ENCODE results near the gene MOV10.

Gene MOV10

DNA sequence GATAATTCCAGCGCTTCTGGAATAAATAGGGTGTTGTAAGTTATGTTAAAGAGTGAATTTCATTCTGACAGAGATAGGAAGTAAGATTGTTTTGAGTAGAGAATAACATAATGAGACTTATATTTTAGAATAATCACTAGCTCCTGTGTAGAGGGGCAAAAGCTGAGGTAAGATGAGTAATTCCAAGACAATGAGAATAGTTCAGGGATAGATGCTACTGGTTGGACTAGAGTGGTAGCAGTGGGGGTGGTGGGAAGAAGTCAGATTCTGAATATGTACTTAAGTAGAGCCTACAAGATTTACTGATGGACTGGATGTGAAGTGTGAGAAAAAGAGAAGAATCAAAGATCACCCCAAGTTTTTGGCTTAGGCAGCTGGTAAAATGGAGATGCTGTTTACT is 23.3 kb upstream of the MOV10 start:
- Histone ChIP-seq H2AFZ (ENCODE audit: low read length) (no peak overlapping the region), H2BK5ac (ENCODE audit: low read length) (no peak overlapping the region), H2BK12ac (ENCODE audit: low read length) (no peak overlapping the region), H4K8ac (ENCODE audit: low read depth, low read length) (no peak overlapping the region), H3K18ac (ENCODE audit: low read length) (no peak overlapping the region), H3K4me3 (ENCODE audit: low read length in 2 of 2) (no peak overlapping the region), H3K79me1 (ENCODE audit: low read depth, low read length) (no peaks in the 10 kb centered on the region), H2AK5ac (ENCODE audit: low read depth, low read length) (no peak overlapping the region), H4K91ac (ENCODE audit: low read depth, low read length, poor library complexity) (no peak overlapping the region), H3K9me3 (replicated peaks in 1 of 2; ENCODE audit: control insufficient read depth in 2 of 2, insufficient read depth in 1 of 2, low read depth in 1 of 2, low read length in 2 of 2) (peaks cover 0 to 5% of the 10 kb centered on the region in 2 donors), H3K27ac (replicated peaks; ENCODE audit: low read length) (no peak overlapping the region), H3K14ac (ENCODE audit: low read length) (no peak overlapping the region), H3K4me2 (ENCODE audit: insufficient read depth, low read length, poor library complexity, severe bottlenecking) (no peak overlapping the region), H3K23ac (ENCODE audit: low read depth, low read length, poor library complexity) (no peak overlapping the region), H3K9ac (ENCODE audit: low read depth, low read length, poor library complexity) (no peak overlapping the region), H3K27me3 (ENCODE audit: control insufficient read depth in 3 of 3, insufficient read depth in 3 of 3, low read depth in 1 of 3, low read length in 3 of 3) (no peaks in the 10 kb centered on the region), H2BK120ac (ENCODE audit: low read depth, low read length) (no peak overlapping the region), H3K36me3 (replicated peaks in 1 of 2; ENCODE audit: control insufficient read depth in 2 of 2, insufficient read depth in 2 of 2, low read length in 2 of 2) (peaks cover 4 to 100% of the 10 kb centered on the region in 2 donors), H3K4ac (ENCODE audit: low read length) (no peak overlapping the region), H2BK15ac (ENCODE audit: low read length) (no peak overlapping the region), H3K4me1 (ENCODE audit: control insufficient read depth in 2 of 2, insufficient read depth in 1 of 2, low read depth in 1 of 2, low read length in 2 of 2) (no peaks in the 10 kb centered on the region)
- no CpG with 5 or more reads among the region's 1 CpG for whole genome bisulfite sequencing, 2 donors (ENCODE audit: extremely low coverage in 2 of 2, insufficient read length in 2 of 2, insufficient replicate concordance in 1 of 2)
- DNase-seq (ENCODE audit: low spot score): no peak

DNA sequence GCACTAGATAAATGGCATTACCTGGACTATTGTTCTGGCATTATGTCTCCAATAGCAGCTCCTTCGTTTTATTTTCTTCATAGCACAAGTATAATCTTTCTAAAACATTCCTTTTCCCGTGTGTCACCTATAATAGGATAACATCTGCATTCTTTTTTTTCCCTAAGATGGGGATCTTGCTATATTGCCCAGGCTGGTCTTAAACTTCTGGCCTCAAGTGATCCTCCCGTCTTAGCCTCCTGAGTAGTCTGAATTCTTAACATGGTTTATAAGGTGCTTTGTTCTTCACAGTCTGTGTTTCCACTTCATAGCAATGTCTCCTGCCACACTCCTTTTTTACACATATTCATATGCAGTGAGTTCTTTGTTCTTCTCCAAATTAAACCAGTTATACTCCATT is 8.6 kb upstream of the MOV10 start:
- no peak overlapping the region for H3K4me3 ChIP-seq (ENCODE audit: low read length in 2 of 2)
- H3K23ac ChIP-seq (ENCODE audit: low read depth, low read length, poor library complexity): no peak overlapping the region
- no peak overlapping the region for H2AK5ac ChIP-seq (ENCODE audit: low read depth, low read length)
- H3K79me1 ChIP-seq (ENCODE audit: low read depth, low read length): no peaks in the 10 kb centered on the region
- no peak overlapping the region for H2BK120ac ChIP-seq (ENCODE audit: low read depth, low read length)
- H3K14ac ChIP-seq (ENCODE audit: low read length): no peak overlapping the region
- H3K27ac ChIP-seq (replicated peaks; ENCODE audit: low read length): no peak overlapping the region
- WGBS, 2 donors (ENCODE audit: extremely low coverage in 2 of 2, insufficient read length in 2 of 2, insufficient replicate concordance in 1 of 2): no CpG with 5 or more reads among the region's 3 CpGs
- H3K9me3 ChIP-seq (replicated peaks in 1 of 2; ENCODE audit: control insufficient read depth in 2 of 2, insufficient read depth in 1 of 2, low read depth in 1 of 2, low read length in 2 of 2): no peaks in the 10 kb centered on the region
- no peak overlapping the region for H2BK5ac ChIP-seq (ENCODE audit: low read length)
- no peak overlapping the region for H2BK15ac ChIP-seq (ENCODE audit: low read length)
- DNase-seq (ENCODE audit: low spot score): no peak
- H3K4me1 ChIP-seq (ENCODE audit: control insufficient read depth in 2 of 2, insufficient read depth in 1 of 2, low read depth in 1 of 2, low read length in 2 of 2): no peaks in the 10 kb centered on the region
- H3K27me3 ChIP-seq (ENCODE audit: control insufficient read depth in 3 of 3, insufficient read depth in 3 of 3, low read depth in 1 of 3, low read length in 3 of 3): no peaks in the 10 kb centered on the region
- H2AFZ ChIP-seq (ENCODE audit: low read length): no peak overlapping the region
- no peak overlapping the region for H3K9ac ChIP-seq (ENCODE audit: low read depth, low read length, poor library complexity)
- H3K18ac ChIP-seq (ENCODE audit: low read length): no peak overlapping the region
- H2BK12ac ChIP-seq (ENCODE audit: low read length): no peak overlapping the region
- H4K8ac ChIP-seq (ENCODE audit: low read depth, low read length): no peak overlapping the region
- no peak overlapping the region for H4K91ac ChIP-seq (ENCODE audit: low read depth, low read length, poor library complexity)
- H3K4ac ChIP-seq (ENCODE audit: low read length): no peak overlapping the region
- H3K36me3 ChIP-seq (replicated peaks in 1 of 2; ENCODE audit: control insufficient read depth in 2 of 2, insufficient read depth in 2 of 2, low read length in 2 of 2): peaks cover 11 to 94% of the 10 kb centered on the region in 2 donors
- no peak overlapping the region for H3K4me2 ChIP-seq (ENCODE audit: insufficient read depth, low read length, poor library complexity, severe bottlenecking)

DNA sequence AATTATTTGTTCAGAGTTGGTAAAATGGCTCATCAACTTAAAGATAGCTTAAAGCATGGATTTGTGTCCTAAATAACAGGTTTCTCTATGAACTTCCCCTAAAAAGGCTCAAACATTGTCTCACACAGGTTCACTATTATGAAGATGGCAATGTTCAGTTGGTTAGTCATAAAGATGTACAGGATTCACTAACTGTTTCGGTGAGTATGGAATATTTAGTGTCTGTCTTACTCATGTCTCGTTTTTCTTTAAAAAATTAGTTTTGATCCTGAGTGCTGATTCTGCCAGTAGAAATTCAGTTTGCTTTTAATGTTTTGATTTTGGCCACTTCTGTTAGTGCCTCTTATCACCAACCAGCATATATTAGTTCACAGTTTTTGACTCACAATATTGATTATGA is 7.5 kb upstream of the MOV10 start:
- Histone ChIP-seq H3K23ac (ENCODE audit: low read depth, low read length, poor library complexity) (no peak overlapping the region), H2BK120ac (ENCODE audit: low read depth, low read length) (no peak overlapping the region), H4K91ac (ENCODE audit: low read depth, low read length, poor library complexity) (no peak overlapping the region), H3K18ac (ENCODE audit: low read length) (no peak overlapping the region), H3K14ac (ENCODE audit: low read length) (no peak overlapping the region), H3K79me1 (ENCODE audit: low read depth, low read length) (no peaks in the 10 kb centered on the region), H3K27me3 (ENCODE audit: control insufficient read depth in 3 of 3, insufficient read depth in 3 of 3, low read depth in 1 of 3, low read length in 3 of 3) (no peaks in the 10 kb centered on the region), H3K4ac (ENCODE audit: low read length) (no peak overlapping the region), H2AK5ac (ENCODE audit: low read depth, low read length) (no peak overlapping the region), H2BK12ac (ENCODE audit: low read length) (no peak overlapping the region), H2BK15ac (ENCODE audit: low read length) (no peak overlapping the region), H2AFZ (ENCODE audit: low read length) (no peak overlapping the region), H3K36me3 (replicated peaks in 1 of 2; ENCODE audit: control insufficient read depth in 2 of 2, insufficient read depth in 2 of 2, low read length in 2 of 2) (peaks cover 6 to 93% of the 10 kb centered on the region in 2 donors), H3K27ac (replicated peaks; ENCODE audit: low read length) (no peak overlapping the region), H3K4me3 (ENCODE audit: low read length in 2 of 2) (no peak overlapping the region), H3K9me3 (replicated peaks in 1 of 2; ENCODE audit: control insufficient read depth in 2 of 2, insufficient read depth in 1 of 2, low read depth in 1 of 2, low read length in 2 of 2) (no peaks in the 10 kb centered on the region), H3K9ac (ENCODE audit: low read depth, low read length, poor library complexity) (no peak overlapping the region), H3K4me1 (ENCODE audit: control insufficient read depth in 2 of 2, insufficient read depth in 1 of 2, low read depth in 1 of 2, low read length in 2 of 2) (no peaks in the 10 kb centered on the region), H3K4me2 (ENCODE audit: insufficient read depth, low read length, poor library complexity, severe bottlenecking) (no peak overlapping the region), H4K8ac (ENCODE audit: low read depth, low read length) (no peak overlapping the region), H2BK5ac (ENCODE audit: low read length) (no peak overlapping the region)
- no CpG with 5 or more reads among the region's 2 CpGs for WGBS, 2 donors (ENCODE audit: extremely low coverage in 2 of 2, insufficient read length in 2 of 2, insufficient replicate concordance in 1 of 2)
- DNase-seq (ENCODE audit: low spot score): no peak

DNA sequence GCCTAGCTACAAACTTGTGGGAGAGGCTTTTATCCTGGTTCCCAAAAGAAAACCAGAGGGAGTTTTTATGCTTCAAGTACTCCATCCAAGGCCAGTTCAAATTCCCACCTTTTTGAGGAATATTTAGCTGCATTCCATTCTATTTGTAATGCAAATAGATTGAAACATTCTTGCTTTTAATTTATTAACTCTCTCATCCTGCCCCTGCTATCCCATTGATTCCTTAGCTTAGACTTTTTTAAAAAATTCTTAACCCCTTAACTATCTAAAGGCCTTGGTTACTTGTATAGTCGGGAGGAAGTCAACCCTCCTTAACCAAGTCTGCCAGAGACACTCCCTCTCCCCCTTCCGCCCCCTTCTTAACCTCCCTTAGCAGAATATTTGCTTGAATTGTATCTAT is 2.5 kb upstream of the MOV10 start:
- peaks cover 2 to 67% of the 10 kb centered on the region in 2 donors for H3K36me3 ChIP-seq (replicated peaks in 1 of 2; ENCODE audit: control insufficient read depth in 2 of 2, insufficient read depth in 2 of 2, low read length in 2 of 2)
- H4K8ac ChIP-seq (ENCODE audit: low read depth, low read length): no peak overlapping the region
- no peak for DNase-seq (ENCODE audit: low spot score)
- H3K9ac ChIP-seq (ENCODE audit: low read depth, low read length, poor library complexity): no peak overlapping the region
- no peak overlapping the region for H3K18ac ChIP-seq (ENCODE audit: low read length)
- H3K4me3 ChIP-seq (ENCODE audit: low read length in 2 of 2): no peak overlapping the region
- H4K91ac ChIP-seq (ENCODE audit: low read depth, low read length, poor library complexity): no peak overlapping the region
- H3K79me1 ChIP-seq (ENCODE audit: low read depth, low read length): no peaks in the 10 kb centered on the region
- H2BK12ac ChIP-seq (ENCODE audit: low read length): no peak overlapping the region
- no peaks in the 10 kb centered on the region for H3K9me3 ChIP-seq (replicated peaks in 1 of 2; ENCODE audit: control insufficient read depth in 2 of 2, insufficient read depth in 1 of 2, low read depth in 1 of 2, low read length in 2 of 2)
- no CpG with 5 or more reads among the region's 2 CpGs for WGBS, 2 donors (ENCODE audit: extremely low coverage in 2 of 2, insufficient read length in 2 of 2, insufficient replicate concordance in 1 of 2)
- H3K27me3 ChIP-seq (ENCODE audit: control insufficient read depth in 3 of 3, insufficient read depth in 3 of 3, low read depth in 1 of 3, low read length in 3 of 3): no peaks in the 10 kb centered on the region
- H2AK5ac ChIP-seq (ENCODE audit: low read depth, low read length): no peak overlapping the region
- no peak overlapping the region for H3K14ac ChIP-seq (ENCODE audit: low read length)
- no peak overlapping the region for H2BK15ac ChIP-seq (ENCODE audit: low read length)
- no peak overlapping the region for H3K4ac ChIP-seq (ENCODE audit: low read length)
- H2BK120ac ChIP-seq (ENCODE audit: low read depth, low read length): no peak overlapping the region
- H2AFZ ChIP-seq (ENCODE audit: low read length): no peak overlapping the region
- H3K4me1 ChIP-seq (ENCODE audit: control insufficient read depth in 2 of 2, insufficient read depth in 1 of 2, low read depth in 1 of 2, low read length in 2 of 2): peaks cover 3 to 10% of the 10 kb centered on the region in 2 donors
- H3K4me2 ChIP-seq (ENCODE audit: insufficient read depth, low read length, poor library complexity, severe bottlenecking): no peak overlapping the region
- no peak overlapping the region for H2BK5ac ChIP-seq (ENCODE audit: low read length)
- H3K23ac ChIP-seq (ENCODE audit: low read depth, low read length, poor library complexity): no peak overlapping the region
- H3K27ac ChIP-seq (replicated peaks; ENCODE audit: low read length): no peak overlapping the region
